WTC11 (cell line): Measurements from ENCODE around the gene PPP1CB.

ENCODE experiments used
- ESRRA ChIP-seq: sonication (generic); formaldehyde crosslinking; IDR thresholded peaks from 2 replicates; pipeline ENCODE4 v1.8.1; 2022; ENCODE audit warnings: mild to moderate bottlenecking, missing genetic modification reagents, borderline replicate concordance
- FOXJ3 ChIP-seq: sonication (generic); formaldehyde crosslinking; IDR thresholded peaks from 2 replicates; pipeline ENCODE4 v1.9.0; 2021; ENCODE audit warnings: missing genetic modification reagents, mild to moderate bottlenecking, borderline replicate concordance
- GABPB1 ChIP-seq: sonication (generic); formaldehyde crosslinking; IDR thresholded peaks from 2 replicates; pipeline ENCODE4 v1.8.1; 2023; ENCODE audit warnings: mild to moderate bottlenecking, missing genetic modification reagents
- JUN ChIP-seq: sonication (generic); formaldehyde crosslinking; IDR thresholded peaks from 2 replicates; pipeline ENCODE4 v1.8.0; 2023; ENCODE audit warnings: mild to moderate bottlenecking, missing genetic modification reagents
- NFYB ChIP-seq: sonication (generic); formaldehyde crosslinking; conservative IDR thresholded peaks from 2 replicates; pipeline ENCODE4 v1.8.0; 2022; ENCODE audit warnings: low read depth, missing genetic modification reagents
- NR1H2 ChIP-seq: sonication (generic); formaldehyde crosslinking; IDR thresholded peaks from 2 replicates; pipeline ENCODE4 v1.9.0; 2021; ENCODE audit warnings: mild to moderate bottlenecking, moderate library complexity, missing genetic modification reagents
- NR3C1 ChIP-seq: sonication (generic); formaldehyde crosslinking; conservative IDR thresholded peaks from 2 replicates; pipeline ENCODE4 v1.8.1; 2023; ENCODE audit warnings: low read depth, mild to moderate bottlenecking, missing genetic modification reagents
- SMAD4 ChIP-seq: sonication (generic); formaldehyde crosslinking; IDR thresholded peaks from 2 replicates; pipeline ENCODE4 v1.8.0; 2022; ENCODE audit warnings: mild to moderate bottlenecking, missing genetic modification reagents
- ZNF138 ChIP-seq: sonication (generic); formaldehyde crosslinking; conservative IDR thresholded peaks from 2 replicates; pipeline ENCODE4 v1.8.1; 2022; ENCODE audit warnings: mild to moderate bottlenecking, moderate library complexity, missing genetic modification reagents
- TF ChIP-seq, protein P1 (sequence below): fragments of 200-600 bp; IDR thresholded peaks from 2 replicates; pipeline ENCODE4 v1.8.0; 2022; ENCODE audit warnings: antibody characterized with exemption
- TF ChIP-seq, protein P2 (sequence below): sonication (generic); formaldehyde crosslinking; IDR thresholded peaks from 2 replicates; pipeline ENCODE4 v1.8.1; 2023; ENCODE audit warnings: mild to moderate bottlenecking, missing genetic modification reagents, borderline replicate concordance

DNA sequence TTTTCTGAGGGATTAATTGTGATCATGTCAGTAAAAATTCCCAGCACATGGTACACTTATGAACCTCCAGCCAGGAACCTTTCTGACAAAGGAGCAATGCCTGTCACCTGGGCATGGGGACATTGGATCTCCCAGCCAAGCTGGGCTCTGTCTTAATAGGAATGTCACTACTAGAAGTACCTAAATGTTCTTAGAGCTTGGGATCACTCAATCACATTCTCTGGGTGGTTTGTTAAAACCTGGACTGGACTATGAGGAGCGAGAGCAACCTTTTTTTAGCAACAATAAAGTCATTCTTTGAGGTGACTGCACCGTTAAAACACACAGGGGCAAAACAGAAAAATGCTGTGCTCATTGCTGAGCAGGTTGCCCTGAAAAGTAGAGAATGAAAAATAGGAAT, 6.4 kb upstream of the PPP1CB start:
- TF ChIP-seq FOXJ3 (CRISPR knock-in tag) (no peak), NR1H2 (CRISPR knock-in tag) (no peak), ESRRA (CRISPR knock-in tag) (no peak), GABPB1 (no peak), SMAD4 (CRISPR knock-in tag) (no peak), NR3C1 (no peak), ZNF138 (CRISPR knock-in tag) (no peak), JUN (CRISPR knock-in tag) (no peak), NFYB (CRISPR knock-in tag) (no peak)
- TF ChIP-seq, protein P1, sequence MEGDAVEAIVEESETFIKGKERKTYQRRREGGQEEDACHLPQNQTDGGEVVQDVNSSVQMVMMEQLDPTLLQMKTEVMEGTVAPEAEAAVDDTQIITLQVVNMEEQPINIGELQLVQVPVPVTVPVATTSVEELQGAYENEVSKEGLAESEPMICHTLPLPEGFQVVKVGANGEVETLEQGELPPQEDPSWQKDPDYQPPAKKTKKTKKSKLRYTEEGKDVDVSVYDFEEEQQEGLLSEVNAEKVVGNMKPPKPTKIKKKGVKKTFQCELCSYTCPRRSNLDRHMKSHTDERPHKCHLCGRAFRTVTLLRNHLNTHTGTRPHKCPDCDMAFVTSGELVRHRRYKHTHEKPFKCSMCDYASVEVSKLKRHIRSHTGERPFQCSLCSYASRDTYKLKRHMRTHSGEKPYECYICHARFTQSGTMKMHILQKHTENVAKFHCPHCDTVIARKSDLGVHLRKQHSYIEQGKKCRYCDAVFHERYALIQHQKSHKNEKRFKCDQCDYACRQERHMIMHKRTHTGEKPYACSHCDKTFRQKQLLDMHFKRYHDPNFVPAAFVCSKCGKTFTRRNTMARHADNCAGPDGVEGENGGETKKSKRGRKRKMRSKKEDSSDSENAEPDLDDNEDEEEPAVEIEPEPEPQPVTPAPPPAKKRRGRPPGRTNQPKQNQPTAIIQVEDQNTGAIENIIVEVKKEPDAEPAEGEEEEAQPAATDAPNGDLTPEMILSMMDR, result no peak
- TF ChIP-seq, protein P2, sequence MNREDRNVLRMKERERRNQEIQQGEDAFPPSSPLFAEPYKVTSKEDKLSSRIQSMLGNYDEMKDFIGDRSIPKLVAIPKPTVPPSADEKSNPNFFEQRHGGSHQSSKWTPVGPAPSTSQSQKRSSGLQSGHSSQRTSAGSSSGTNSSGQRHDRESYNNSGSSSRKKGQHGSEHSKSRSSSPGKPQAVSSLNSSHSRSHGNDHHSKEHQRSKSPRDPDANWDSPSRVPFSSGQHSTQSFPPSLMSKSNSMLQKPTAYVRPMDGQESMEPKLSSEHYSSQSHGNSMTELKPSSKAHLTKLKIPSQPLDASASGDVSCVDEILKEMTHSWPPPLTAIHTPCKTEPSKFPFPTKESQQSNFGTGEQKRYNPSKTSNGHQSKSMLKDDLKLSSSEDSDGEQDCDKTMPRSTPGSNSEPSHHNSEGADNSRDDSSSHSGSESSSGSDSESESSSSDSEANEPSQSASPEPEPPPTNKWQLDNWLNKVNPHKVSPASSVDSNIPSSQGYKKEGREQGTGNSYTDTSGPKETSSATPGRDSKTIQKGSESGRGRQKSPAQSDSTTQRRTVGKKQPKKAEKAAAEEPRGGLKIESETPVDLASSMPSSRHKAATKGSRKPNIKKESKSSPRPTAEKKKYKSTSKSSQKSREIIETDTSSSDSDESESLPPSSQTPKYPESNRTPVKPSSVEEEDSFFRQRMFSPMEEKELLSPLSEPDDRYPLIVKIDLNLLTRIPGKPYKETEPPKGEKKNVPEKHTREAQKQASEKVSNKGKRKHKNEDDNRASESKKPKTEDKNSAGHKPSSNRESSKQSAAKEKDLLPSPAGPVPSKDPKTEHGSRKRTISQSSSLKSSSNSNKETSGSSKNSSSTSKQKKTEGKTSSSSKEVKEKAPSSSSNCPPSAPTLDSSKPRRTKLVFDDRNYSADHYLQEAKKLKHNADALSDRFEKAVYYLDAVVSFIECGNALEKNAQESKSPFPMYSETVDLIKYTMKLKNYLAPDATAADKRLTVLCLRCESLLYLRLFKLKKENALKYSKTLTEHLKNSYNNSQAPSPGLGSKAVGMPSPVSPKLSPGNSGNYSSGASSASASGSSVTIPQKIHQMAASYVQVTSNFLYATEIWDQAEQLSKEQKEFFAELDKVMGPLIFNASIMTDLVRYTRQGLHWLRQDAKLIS (CRISPR knock-in tag), result no peak
